Astrocyte of the spinal cord (primary cell): ENCODE measurements around the gene YIF1A.

Source experiments
- DNase-seq: peaks from one replicate; pipeline ENCODE4 v3.0.0; 2011; ENCODE audit warnings: low read depth, low spot score
- H3K4me3 ChIP-seq: 2 replicates; pipeline ENCODE4 v1.5.1; 2011; ENCODE audit warnings: low read depth, mild to moderate bottlenecking, low read length, moderate library complexity
- in situ Hi-C: cut with HindIII; loops from 2 replicates; pipeline ENCODE4 v1.10.0; 2017; ENCODE audit warnings: low sequenced_read_pairs
- TF ChIP-seq, protein P1 (sequence below): IDR thresholded peaks from 2 replicates; pipeline ENCODE4 v1.5.1; 2012; ENCODE audit warnings: low read depth, mild to moderate bottlenecking, low read length, inconsistent platforms

YIF1A gene

DNA sequence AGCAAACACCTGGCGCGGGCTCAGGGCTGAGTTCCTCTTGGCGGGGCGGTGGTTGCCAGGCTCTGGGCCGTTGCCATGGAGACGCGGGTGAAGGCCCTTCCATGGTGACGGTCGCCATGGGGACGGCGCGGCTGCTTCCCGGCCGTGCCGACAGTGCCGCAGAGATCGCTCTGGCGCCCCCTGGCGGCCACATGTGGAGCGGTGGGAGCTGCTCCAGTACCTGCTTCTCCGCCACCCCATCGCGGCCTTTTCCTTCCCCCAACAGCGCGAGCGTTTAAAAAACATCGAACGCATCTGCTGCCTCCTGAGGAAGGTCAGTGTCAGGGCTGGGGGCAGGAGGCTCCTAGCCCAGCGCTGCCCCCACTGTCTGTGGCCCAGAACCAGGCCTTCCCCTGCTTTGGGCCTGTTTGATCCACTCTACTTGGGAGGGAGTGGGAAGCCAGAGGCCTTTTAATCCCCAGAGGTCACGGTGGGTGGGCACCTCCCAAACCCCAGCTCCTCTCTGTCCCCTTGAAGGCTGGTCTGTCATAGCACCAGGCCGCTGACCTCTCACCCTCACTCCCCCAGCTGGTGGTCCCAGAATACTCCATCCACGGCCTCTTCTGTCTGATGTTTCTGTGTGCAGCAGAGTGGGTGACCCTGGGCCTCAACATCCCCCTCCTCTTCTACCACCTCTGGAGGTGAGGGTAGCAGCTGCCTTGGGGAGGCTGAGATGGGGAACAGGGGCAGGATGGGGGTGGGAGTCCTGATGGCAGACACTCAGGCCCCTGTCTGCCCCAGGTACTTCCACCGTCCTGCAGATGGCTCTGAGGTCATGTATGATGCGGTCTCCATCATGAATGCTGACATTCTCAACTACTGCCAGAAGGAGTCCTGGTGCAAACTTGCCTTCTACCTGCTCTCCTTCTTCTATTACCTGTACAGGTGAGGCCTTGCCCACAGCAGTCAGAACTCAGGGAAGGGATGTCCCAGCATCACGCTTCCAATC lies 6.2 kb downstream of the YIF1A start:
- DNase-seq = peak; percentile 94
- no peak overlapping the region for H3K4me3 ChIP-seq
- TF ChIP-seq, protein P1, sequence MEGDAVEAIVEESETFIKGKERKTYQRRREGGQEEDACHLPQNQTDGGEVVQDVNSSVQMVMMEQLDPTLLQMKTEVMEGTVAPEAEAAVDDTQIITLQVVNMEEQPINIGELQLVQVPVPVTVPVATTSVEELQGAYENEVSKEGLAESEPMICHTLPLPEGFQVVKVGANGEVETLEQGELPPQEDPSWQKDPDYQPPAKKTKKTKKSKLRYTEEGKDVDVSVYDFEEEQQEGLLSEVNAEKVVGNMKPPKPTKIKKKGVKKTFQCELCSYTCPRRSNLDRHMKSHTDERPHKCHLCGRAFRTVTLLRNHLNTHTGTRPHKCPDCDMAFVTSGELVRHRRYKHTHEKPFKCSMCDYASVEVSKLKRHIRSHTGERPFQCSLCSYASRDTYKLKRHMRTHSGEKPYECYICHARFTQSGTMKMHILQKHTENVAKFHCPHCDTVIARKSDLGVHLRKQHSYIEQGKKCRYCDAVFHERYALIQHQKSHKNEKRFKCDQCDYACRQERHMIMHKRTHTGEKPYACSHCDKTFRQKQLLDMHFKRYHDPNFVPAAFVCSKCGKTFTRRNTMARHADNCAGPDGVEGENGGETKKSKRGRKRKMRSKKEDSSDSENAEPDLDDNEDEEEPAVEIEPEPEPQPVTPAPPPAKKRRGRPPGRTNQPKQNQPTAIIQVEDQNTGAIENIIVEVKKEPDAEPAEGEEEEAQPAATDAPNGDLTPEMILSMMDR = peak; percentile 98
- in situ Hi-C loops = no loop called here

DNA sequence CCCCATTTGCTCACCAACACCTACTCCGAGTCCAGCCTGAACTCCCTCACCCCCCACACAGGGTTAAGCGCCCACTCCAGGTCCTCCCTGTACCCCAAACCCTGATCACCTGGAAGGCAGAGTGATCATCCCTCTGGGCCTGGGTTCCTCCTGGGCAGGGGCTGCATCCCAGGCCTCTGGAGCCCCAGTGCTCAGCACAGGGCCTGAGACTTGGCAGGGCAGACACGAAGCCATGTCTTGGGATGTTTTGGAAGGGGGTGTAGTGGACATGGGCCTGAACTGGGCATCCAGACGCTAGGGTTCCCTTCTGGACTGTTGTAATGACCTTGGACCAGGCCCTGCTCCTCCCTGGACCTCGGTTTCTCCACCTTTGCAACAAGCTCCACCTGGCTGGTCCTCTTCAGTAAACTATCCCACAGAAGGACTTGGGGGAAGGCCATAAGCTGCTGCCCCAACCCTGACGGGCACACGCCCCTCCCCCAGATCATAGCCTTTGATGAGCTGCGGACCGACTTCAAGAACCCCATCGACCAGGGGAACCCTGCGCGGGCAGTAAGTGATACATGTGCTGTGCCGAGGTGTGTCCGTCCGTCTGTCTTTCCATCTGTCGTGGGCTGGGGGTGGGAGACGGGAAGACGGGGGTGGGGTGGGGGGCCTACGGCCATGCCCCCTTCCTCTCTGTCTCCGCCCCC lies 7.0 kb downstream of the YIF1A start:
- no peak overlapping the region for H3K4me3 ChIP-seq
- TF ChIP-seq, protein P1 = no peak
- in situ Hi-C loops = no loop called here
- DNase-seq = no peak

DNA sequence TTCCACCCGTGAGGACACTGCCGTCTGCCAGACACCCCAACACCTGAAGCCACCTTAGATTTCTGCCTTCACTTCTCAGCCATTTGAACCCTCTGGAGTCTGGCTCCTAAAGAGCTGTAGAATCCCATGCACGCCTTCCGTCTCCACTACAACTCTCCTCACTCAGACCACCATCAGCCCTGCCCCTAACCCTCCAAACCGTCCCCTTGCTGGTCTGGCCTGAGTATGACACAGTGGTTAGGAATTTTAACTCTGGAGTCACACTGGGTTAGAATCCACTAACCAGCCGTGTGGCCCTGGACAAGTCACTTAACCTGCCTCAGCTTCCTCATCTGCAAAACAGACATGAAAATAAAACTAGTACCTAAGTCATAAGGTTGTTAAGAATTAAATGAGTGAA lies 7.9 kb downstream of the YIF1A start:
- in situ Hi-C loops = no loop called here
- H3K4me3 ChIP-seq = no peak overlapping the region
- DNase-seq = no peak
- TF ChIP-seq, protein P1 = no peak

DNA sequence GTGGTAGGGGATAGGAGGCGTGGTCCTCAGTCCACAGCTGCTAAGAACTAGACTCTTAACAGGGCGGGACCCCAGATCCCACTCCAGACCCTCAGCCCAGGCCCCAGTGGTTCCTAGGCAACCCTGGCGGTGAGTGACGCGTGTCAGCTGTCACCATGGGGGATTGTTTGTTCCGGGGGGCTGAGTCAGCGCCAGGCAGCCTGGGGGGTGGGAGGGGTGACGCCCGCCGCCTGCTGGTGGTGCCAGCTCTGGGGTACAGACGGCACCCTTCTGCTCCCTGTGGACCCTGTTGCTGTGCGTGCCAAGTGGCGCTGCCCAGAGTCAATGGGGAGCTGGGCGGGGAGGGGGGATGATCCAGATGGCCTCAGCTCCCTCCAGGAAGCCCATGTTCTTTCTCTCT lies 8.5 kb downstream of the YIF1A start:
- no peak overlapping the region for H3K4me3 ChIP-seq
- TF ChIP-seq, protein P1 = no peak
- DNase-seq = peak; percentile 7
- in situ Hi-C loops = no loop called here

DNA sequence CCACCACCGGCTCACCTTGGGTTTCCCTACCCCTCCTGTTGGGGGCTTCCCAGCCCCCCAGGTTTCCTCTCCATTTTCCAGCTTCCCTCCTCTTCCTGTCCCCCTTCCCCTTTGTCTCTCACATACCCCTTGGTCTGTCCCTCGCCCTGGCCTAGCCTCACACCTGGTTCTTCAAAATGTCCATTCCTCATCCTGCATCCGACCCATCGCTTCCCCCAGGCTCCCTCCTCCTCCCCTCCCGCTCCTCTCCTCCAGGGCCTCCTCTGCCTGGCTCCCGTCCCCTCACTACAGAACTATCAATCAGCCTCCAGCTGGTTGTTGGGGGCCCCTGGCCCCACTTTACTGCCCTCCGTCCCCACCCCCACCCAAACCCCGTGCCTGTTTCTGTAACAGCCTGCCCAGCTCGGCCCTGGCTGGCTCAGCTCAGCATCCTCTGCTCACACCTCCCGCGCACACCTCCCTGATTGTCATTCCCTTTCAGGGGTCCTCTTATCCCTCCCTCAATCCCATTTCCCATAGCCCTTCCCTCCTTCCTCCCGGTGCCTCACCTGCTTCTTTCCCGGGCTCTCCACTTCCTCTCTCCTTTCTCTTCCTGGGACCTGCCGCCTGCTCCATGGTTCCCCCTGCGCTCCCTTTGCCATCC lies 9.7 kb downstream of the YIF1A start:
- TF ChIP-seq, protein P1 = no peak
- in situ Hi-C loops = no loop called here
- H3K4me3 ChIP-seq = no peak overlapping the region
- DNase-seq = no peak

DNA sequence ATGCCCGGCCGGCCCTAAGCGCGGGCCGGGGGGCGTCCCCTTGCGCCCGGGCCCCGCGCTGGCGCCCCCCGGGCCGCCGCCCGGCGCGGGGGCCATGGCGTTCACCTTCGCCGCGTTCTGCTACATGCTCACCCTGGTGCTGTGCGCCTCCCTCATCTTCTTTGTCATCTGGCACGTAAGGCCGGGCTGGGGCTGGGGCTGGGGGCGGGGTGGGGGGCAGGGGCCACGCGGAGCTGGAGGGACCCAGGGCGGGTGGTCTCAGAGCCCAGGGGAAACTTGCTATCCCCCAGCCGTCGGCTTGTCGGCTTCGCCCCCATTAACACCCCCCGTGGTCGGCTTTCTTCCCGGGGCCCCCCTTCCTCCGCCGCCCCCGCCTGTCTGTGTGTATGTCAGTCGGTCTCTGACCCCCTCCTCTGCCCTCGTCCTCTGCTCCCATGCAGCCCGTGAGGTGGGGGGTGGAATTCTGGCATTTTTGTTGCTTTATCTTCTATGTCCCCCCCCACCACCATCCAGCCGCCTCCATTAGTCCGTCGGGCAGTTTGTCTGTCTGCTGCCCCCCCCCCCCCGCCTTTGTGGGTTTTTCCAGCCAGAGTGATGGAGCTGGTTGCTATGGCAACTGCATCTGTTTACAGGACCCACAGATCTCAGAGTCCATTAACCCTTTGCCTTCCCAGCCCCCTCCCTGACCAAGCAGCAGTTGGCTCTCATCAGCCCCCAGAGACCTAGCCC lies 10.4 kb downstream of the YIF1A start:
- in situ Hi-C loops = no loop called here
- DNase-seq = peak; percentile 20

More for the DNA sequence above, 10.4 kb downstream of the YIF1A start:
- peak overlapping the region; percentile 12 for H3K4me3 ChIP-seq
- TF ChIP-seq, protein P1 = no peak
